HepG2 (cell line): Measurements from ENCODE around the gene PSAP.

Source experiments
- BHLHE40 ChIP-seq: IDR thresholded peaks from 2 replicates; pipeline ENCODE4 v1.6.1; 2011; ENCODE audit warnings: low read length, improper control_type of control experiment
- CTCF ChIP-seq: sonication (generic); formaldehyde crosslinking; IDR thresholded peaks from 2 replicates; pipeline ENCODE4 v1.5.0; 2020; ENCODE audit warnings: mild to moderate bottlenecking, missing genetic modification reagents, moderate library complexity
- EHMT2 ChIP-seq: fragments of 200-600 bp; sonication (generic); IDR thresholded peaks from 2 replicates; pipeline ENCODE4 v1.7.0; 2017; ENCODE audit warnings: antibody characterized with exemption, low read depth, low read length, borderline replicate concordance
- KAT7 ChIP-seq: IDR thresholded peaks from 2 replicates; pipeline ENCODE4 v1.6.1; 2018; ENCODE audit warnings: borderline replicate concordance, missing compliant biosample characterization
- NFKBIZ ChIP-seq: IDR thresholded peaks from 2 replicates; pipeline ENCODE4 v1.6.1; 2018; ENCODE audit warnings: missing genetic modification reagents, missing compliant biosample characterization
- RARA ChIP-seq: IDR thresholded peaks from 2 replicates; pipeline ENCODE4 v1.6.1; 2016; ENCODE audit warnings: missing genetic modification reagents, missing compliant biosample characterization
- SNAI1 ChIP-seq: sonication (generic); formaldehyde crosslinking; IDR thresholded peaks from 2 replicates; pipeline ENCODE4 v1.5.0; 2020; ENCODE audit warnings: mild to moderate bottlenecking, missing genetic modification reagents, borderline replicate concordance
- TEAD2 ChIP-seq: sonication (generic); formaldehyde crosslinking; IDR thresholded peaks from 2 replicates; pipeline ENCODE4 v1.9.0; 2021; ENCODE audit warnings: missing genetic modification reagents
- ZBTB3 ChIP-seq: sonication (generic); formaldehyde crosslinking; IDR thresholded peaks from 2 replicates; pipeline ENCODE4 v1.4.0; 2020; ENCODE audit warnings: low read depth, mild to moderate bottlenecking, moderate library complexity, missing genetic modification reagents, borderline replicate concordance
- ZBTB44 ChIP-seq: sonication (generic); formaldehyde crosslinking; IDR thresholded peaks from 2 replicates; pipeline ENCODE4 v1.4.0; 2020; ENCODE audit warnings: missing genetic modification reagents

- no peak for TF ChIP-seq CTCF (CRISPR knock-in tag)
- TF ChIP-seq EHMT2 = no peak
- TF ChIP-seq SNAI1 (CRISPR knock-in tag) = no peak
- TF ChIP-seq NFKBIZ (CRISPR knock-in tag) = no peak
- TF ChIP-seq ZBTB3 (CRISPR knock-in tag) = no peak
- no peak for TF ChIP-seq BHLHE40
- TF ChIP-seq TEAD2 (CRISPR knock-in tag) = no peak
- no peak for TF ChIP-seq KAT7 (CRISPR knock-in tag)
- TF ChIP-seq RARA = no peak
- no peak for TF ChIP-seq ZBTB44 (CRISPR knock-in tag)
Measured at GRCh38 chr10:71829896-71830295, 21.2 kb downstream of the PSAP start.
